Peyer's patch (tissue), 4 donors: Measurements from ENCODE around the gene OTULINL. TPM values are rescaled to one million over a fixed set of nuclear protein-coding genes. Genes with fewer than 3 reads are reported as not detected.

ENCODE experiments used
- DNase-seq, 3 donors: peaks; one replicate each; pipeline ENCODE4 v3.0.0-alpha.2; 2017 to 2019
- H3K27ac ChIP-seq, 4 donors: fragments of 200-600 bp; sonication (generic); one replicate each; pipeline ENCODE4 v1.5.1; 2016 to 2019
- H3K27me3 ChIP-seq, 2 donors: fragments of 200-600 bp; sonication (generic); one replicate each; pipeline ENCODE4 v1.5.1; 2019
- H3K36me3 ChIP-seq, 3 donors: fragments of 200-600 bp; sonication (generic); one replicate each; pipeline ENCODE4 v1.5.1; 2016 to 2019
- H3K4me1 ChIP-seq, 4 donors: fragments of 200-600 bp; sonication (generic); one replicate each; pipeline ENCODE4 v1.5.1; 2016 to 2019
- H3K4me3 ChIP-seq, 4 donors: fragments of 200-600 bp; sonication (generic); 1 replicate in 3 of 4; 2 replicates in 1 of 4; pipeline ENCODE4 v1.5.1; 2016 to 2019; ENCODE audit warnings: mild to moderate bottlenecking in 1 of 4
- H3K9me3 ChIP-seq, 4 donors: fragments of 200-600 bp; sonication (generic); one replicate each; pipeline ENCODE4 v1.5.1; 2016 to 2019; ENCODE audit warnings: mild to moderate bottlenecking in 1 of 4
- CTCF ChIP-seq, 6 experiments: fragments of 450-650 bp in 4 of 6; fragments of 200-600 bp in 2 of 6; sonication (generic) in 1 of 6; IDR thresholded peaks; one replicate each; pipeline ENCODE4 v1.5.1; 2017 to 2019; ENCODE audit warnings: antibody characterized with exemption in 6 of 6, mild to moderate bottlenecking in 3 of 6, moderate library complexity in 1 of 6
- POLR2A ChIP-seq, 2 donors: fragments of 450-650 bp; IDR thresholded peaks; one replicate each; pipeline ENCODE4 v1.5.1; 2017; ENCODE audit warnings: antibody characterized with exemption in 2 of 2, mild to moderate bottlenecking in 2 of 2, moderate library complexity in 2 of 2
- total RNA-seq, 4 donors: library from RNA; depleted of rRNA; stranded (reverse); fragments of >200 nt; gene quantifications; one replicate each; pipeline ENCODE4 v1.1.0, GENCODE V29; 2016

OTULINL gene
- total RNA-seq, 4 donors from 2014 or later, result 18.9 to 33.0 (median 28.8) TPM

- no peaks in the 10 kb centered on the region for H3K9me3 ChIP-seq
- DNase-seq, result no peak
- no peak overlapping the region for H3K27ac ChIP-seq
- no peaks in the 10 kb centered on the region for H3K4me1 ChIP-seq
- no peaks in the 10 kb centered on the region for H3K27me3 ChIP-seq
- no peak for TF ChIP-seq POLR2A (IDR thresholded peaks at IDR 0.05)
- no peak for TF ChIP-seq CTCF (IDR thresholded peaks at IDR 0.05)
- H3K36me3 ChIP-seq, result no peaks in the 10 kb centered on the region
- H3K4me3 ChIP-seq, result no peak overlapping the region
Observed at GRCh38 chr5:14644623-14645237, 63.1 kb downstream of the OTULINL start.

DNA sequence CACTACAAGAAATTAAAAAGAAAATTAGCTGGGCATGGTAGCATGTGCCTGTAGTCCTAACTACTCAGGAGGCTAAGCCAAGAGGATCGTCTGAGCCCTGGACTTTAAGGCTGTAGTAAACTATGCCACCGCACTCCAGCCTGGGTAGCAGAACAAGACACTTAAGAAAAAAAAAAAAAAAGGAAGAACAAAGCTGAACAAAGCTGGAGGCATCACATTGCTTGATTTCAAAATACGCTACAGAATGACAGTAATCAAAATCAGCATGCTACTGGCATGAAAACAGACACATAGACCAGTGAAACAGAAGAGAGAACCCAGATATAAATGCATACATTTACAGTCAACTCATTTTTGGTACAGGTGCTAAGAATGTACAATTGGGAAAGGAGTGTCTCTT is 68.5 kb downstream of the OTULINL start:
- H3K27me3 ChIP-seq, result no peaks in the 10 kb centered on the region
- TF ChIP-seq CTCF (IDR thresholded peaks at IDR 0.05) (no peak), POLR2A (IDR thresholded peaks at IDR 0.05) (no peak)
- no peaks in the 10 kb centered on the region for H3K9me3 ChIP-seq
- H3K4me3 ChIP-seq, result no peak overlapping the region
- H3K4me1 ChIP-seq, result no peaks in the 10 kb centered on the region
- DNase-seq, result no peak
- H3K27ac ChIP-seq, result no peak overlapping the region
- H3K36me3 ChIP-seq, result no peaks in the 10 kb centered on the region

DNA sequence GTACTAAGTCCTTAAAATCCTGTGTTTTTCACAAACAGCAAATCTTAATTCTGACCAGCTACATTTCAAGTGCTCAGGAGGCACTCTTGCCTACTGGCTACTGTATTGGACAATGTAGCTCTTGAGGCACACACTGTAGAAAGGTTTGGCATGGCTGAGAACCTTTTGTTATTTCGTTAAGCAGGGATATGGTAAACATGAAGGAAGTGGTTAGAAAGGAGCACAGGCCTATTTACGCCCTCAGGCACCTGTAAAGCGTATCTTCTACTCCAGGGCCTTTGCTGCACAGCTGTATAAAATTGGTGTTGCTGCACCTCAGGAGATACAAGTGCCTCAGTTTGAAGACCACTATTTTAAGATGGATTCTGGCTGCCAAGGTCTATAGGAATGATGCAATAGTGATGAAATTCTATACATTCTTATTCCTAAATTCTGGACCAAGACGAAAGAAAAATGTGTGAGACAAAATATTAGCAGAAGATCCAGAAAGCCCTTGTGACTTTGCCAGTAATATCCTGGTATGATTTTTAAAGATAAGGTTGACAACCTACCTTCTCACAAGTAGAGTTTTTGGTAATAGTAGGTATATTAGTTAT is 73.7 kb downstream of the OTULINL start:
- Histone ChIP-seq H3K36me3 (no peaks in the 10 kb centered on the region), H3K9me3 (no peaks in the 10 kb centered on the region), H3K4me1 (no peaks in the 10 kb centered on the region), H3K27me3 (no peaks in the 10 kb centered on the region), H3K4me3 (no peak overlapping the region), H3K27ac (no peak overlapping the region)
- TF ChIP-seq CTCF (IDR thresholded peaks at IDR 0.05) (no peak), POLR2A (IDR thresholded peaks at IDR 0.05) (no peak)
- no peak for DNase-seq

DNA sequence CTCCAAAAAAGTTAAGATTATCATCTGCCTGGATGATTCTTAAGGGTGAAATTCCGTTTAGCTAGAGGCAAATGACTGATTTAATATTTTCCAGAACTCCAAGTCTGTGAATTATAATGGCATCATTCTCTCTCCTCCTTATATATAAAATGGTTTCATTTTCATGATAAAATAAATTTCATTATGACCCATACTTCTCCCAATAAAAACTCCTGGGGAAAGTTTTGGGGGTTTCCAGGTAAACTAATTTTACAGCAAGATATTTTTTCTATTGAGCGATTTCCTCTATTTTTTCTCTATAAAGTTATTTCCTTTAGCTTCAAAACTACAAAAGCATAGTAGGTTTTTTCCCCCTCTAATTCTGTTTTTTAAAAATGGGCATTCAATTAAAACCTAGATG is 75.3 kb downstream of the OTULINL start:
- Histone ChIP-seq H3K4me1 (no peaks in the 10 kb centered on the region), H3K27ac (no peak overlapping the region), H3K36me3 (no peaks in the 10 kb centered on the region), H3K9me3 (no peaks in the 10 kb centered on the region), H3K27me3 (no peaks in the 10 kb centered on the region), H3K4me3 (no peak overlapping the region)
- DNase-seq, result no peak
- TF ChIP-seq POLR2A (IDR thresholded peaks at IDR 0.05), result no peak
- no peak for TF ChIP-seq CTCF (IDR thresholded peaks at IDR 0.05)

DNA sequence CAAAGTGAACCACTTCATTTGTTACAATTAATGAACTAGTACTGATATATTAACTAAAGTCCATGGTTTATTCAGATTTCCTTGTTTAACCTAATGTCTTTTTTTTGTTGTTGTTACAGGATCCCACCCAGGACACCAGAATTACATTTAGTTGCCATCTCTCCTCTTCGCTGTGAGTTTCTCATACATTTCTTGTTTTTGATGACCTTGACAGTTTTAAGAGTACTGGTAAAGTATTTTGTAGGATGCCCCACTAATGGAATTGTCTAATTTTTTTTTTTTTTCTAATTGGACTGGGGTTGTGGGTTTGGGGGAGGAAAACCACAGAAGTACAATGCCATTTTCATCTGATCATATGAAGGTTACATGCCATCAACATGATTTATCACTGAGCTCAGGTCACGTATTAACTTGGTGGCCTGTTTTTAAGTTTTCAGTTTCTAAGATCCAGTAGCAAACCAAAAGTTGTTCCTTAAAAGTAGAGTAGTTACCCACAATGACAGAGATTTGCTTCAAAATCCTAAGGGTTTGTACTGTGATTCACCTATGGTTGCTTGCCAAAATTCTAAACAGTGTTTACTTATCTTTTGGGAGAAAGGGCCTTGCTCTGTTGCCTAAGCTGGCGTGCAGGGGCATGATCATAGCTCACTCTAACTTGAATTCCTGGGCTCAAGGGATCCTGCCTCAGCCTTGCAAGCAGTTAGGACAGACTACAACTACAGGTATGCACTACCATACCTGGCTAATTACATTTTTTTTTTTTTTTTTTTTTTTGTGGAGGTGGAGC is 78.4 kb downstream of the OTULINL start:
- Histone ChIP-seq H3K27ac (no peak overlapping the region), H3K36me3 (no peaks in the 10 kb centered on the region), H3K4me1 (peaks cover 0 to 9% (median 3%) of the 10 kb centered on the region in 4 donors), H3K27me3 (no peaks in the 10 kb centered on the region), H3K4me3 (no peak overlapping the region), H3K9me3 (no peaks in the 10 kb centered on the region)
- no peak for TF ChIP-seq CTCF (IDR thresholded peaks at IDR 0.05)
- no peak for TF ChIP-seq POLR2A (IDR thresholded peaks at IDR 0.05)
- DNase-seq, result no peak
